Left lung (tissue), 10 donors: ENCODE data around the gene SGSH. TPM values are rescaled to one million over a fixed set of nuclear protein-coding genes. Genes with fewer than 3 reads are reported as not detected.

Experiments used
- ATAC-seq: fragments of 200-7000 bp; cut with Tn5 transposase; one replicate; pipeline ENCODE4 v1.9.1; 2020; ENCODE audit warnings: moderate library complexity
- DNase-seq, 4 donors: peaks; one replicate each; pipeline ENCODE4 v3.0.0-alpha.2; 2013 to 2020
- H3K27ac ChIP-seq, 2 donors: fragments of 200-600 bp; sonication (generic) in 1 of 2; one replicate each; pipeline versions ENCODE4 v1.5.0 to v1.8.0; 2020 to 2021
- H3K27me3 ChIP-seq, 2 donors: fragments of 200-600 bp; sonication (generic) in 1 of 2; one replicate each; pipeline versions ENCODE4 v1.5.0 to v1.8.0; 2020 to 2021
- H3K36me3 ChIP-seq, 2 donors: fragments of 200-600 bp; sonication (generic) in 1 of 2; one replicate each; pipeline versions ENCODE4 v1.5.0 to v1.8.0; 2020 to 2021
- H3K4me1 ChIP-seq, 2 donors: fragments of 200-600 bp; one replicate each; pipeline ENCODE4 v1.8.0; 2021
- H3K4me3 ChIP-seq, 2 donors: fragments of 200-600 bp; sonication (generic) in 1 of 2; one replicate each; pipeline versions ENCODE4 v1.5.0 to v1.8.0; 2020 to 2021; ENCODE audit warnings: mild to moderate bottlenecking in 1 of 2
- H3K9me3 ChIP-seq, 2 donors: fragments of 200-600 bp; sonication (generic) in 1 of 2; one replicate each; pipeline versions ENCODE4 v1.5.0 to v1.8.0; 2020 to 2021
- intact Hi-C, 2 donors: fragments of 100-400 bp; cut with DNase I; formaldehyde crosslinking; loops; one replicate each; pipeline versions ENCODE4 v1.11.2 to v1.14.2; 2022
- polyA plus RNA-seq, 6 donors: library from polyadenylated mRNA; unstranded; fragments of 120-200 nt; gene quantifications; one replicate each; pipeline ENCODE4 v1.2.1, GENCODE V29; 2013; ENCODE audit not compliant: insufficient read length in 6 of 6
- total RNA-seq, 2 donors: library from RNA; stranded (reverse); fragmentation: NEBNext Ultra II Directional; extraction: Animal tissue kit (Norgen Biotek cat#: 25700); gene quantifications; one replicate each; pipeline ENCODE4 v1.2.1, GENCODE V29; 2021
- TF ChIP-seq, protein P1 (sequence below), 2 donors: fragments of 200-600 bp; sonication (generic) in 1 of 2; IDR thresholded peaks; one replicate each; pipeline versions ENCODE4 v1.5.0 to v1.8.0; 2021; ENCODE audit warnings: antibody characterized with exemption in 2 of 2
- donor health status: DM: no; HTN: yes; CAD: no.
- donor health status: DM: no; HTN: no; CAD: no.

SGSH gene
- total and polyA plus RNA-seq, 8 donors, result 40.8 to 83.8 (median 47.1) TPM

DNA sequence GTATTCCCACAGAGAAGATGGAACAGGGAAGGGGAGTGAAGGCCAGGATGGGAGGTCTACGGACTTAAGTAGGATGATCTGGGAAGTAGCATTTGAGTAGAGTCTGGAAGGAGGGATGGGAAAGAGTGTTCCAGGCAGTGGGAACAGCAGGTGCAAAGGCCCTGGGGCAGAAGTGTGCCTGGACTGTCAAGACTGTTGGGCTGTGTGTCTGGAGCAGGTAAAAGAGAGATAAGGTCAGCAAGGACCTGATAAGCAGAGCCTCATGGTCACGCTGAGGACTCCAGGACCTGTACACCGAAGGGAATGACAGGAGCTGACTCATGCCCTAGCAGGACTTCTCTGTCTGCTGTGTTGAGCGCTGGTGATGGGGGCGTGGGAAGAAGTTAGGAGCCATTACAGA is 51.0 kb downstream of the SGSH start:
- no peak for DNase-seq
- Histone ChIP-seq H3K27ac (no peak overlapping the region), H3K9me3 (no peaks in the 10 kb centered on the region), H3K4me3 (no peak overlapping the region), H3K36me3 (no peaks in the 10 kb centered on the region), H3K4me1 (no peaks in the 10 kb centered on the region), H3K27me3 (no peaks in the 10 kb centered on the region)
- TF ChIP-seq, protein P1, sequence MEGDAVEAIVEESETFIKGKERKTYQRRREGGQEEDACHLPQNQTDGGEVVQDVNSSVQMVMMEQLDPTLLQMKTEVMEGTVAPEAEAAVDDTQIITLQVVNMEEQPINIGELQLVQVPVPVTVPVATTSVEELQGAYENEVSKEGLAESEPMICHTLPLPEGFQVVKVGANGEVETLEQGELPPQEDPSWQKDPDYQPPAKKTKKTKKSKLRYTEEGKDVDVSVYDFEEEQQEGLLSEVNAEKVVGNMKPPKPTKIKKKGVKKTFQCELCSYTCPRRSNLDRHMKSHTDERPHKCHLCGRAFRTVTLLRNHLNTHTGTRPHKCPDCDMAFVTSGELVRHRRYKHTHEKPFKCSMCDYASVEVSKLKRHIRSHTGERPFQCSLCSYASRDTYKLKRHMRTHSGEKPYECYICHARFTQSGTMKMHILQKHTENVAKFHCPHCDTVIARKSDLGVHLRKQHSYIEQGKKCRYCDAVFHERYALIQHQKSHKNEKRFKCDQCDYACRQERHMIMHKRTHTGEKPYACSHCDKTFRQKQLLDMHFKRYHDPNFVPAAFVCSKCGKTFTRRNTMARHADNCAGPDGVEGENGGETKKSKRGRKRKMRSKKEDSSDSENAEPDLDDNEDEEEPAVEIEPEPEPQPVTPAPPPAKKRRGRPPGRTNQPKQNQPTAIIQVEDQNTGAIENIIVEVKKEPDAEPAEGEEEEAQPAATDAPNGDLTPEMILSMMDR (IDR thresholded peaks at IDR 0.05), result no peak
- no peak for ATAC-seq
- intact Hi-C loops, result no loop called here

DNA sequence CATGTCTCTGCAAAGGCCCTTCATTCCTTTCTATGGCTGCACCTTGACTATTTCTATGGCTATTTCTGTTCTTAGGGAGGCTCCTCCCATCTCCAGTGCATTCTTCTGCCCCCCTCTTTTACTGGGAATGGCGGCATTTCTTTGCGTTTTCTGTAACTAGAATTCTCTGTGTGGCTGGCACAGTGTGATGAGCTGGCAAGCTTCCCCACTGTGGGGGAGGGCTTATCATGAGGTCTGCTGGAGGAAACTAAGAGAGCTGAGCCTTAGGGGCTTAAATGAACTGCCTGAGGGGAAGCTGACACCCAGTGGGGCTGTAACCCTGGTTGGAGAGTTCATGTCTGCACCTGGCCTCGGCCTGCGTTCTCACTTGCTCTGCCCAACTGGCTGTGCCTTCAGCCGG is 51.8 kb downstream of the SGSH start:
- Histone ChIP-seq H3K4me3 (no peak overlapping the region), H3K4me1 (no peaks in the 10 kb centered on the region), H3K27me3 (no peaks in the 10 kb centered on the region), H3K36me3 (no peaks in the 10 kb centered on the region), H3K9me3 (no peaks in the 10 kb centered on the region), H3K27ac (no peak overlapping the region)
- intact Hi-C loops, result no loop called here
- DNase-seq, result no peak
- TF ChIP-seq, protein P1 (IDR thresholded peaks at IDR 0.05), result no peak
- no peak for ATAC-seq

DNA sequence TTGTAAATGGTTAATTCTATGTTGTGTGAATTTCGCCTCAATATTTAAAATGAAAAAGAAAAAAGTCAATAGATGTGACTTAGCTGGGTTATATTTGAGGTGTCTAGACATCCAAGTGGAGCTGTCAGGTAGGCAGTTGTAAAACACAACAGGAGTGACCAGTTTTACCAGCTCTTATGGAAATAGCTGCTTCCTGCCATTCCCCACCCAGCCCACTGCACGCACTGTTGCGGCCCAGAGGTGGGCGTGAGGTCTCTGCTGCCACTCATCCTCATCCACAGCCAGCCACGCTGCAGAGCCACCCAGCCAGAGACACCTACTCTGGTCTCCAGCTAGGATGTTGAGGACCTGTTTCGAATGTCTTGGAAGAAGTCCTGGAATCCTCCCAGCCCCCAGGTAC is 53.7 kb downstream of the SGSH start:
- Histone ChIP-seq H3K36me3 (no peaks in the 10 kb centered on the region), H3K4me3 (no peak overlapping the region), H3K4me1 (no peaks in the 10 kb centered on the region), H3K27me3 (no peaks in the 10 kb centered on the region), H3K9me3 (no peaks in the 10 kb centered on the region), H3K27ac (no peak overlapping the region)
- peak in 1 of 4 donors; percentile 24 for DNase-seq
- TF ChIP-seq, protein P1 (IDR thresholded peaks at IDR 0.05), result no peak
- no peak for ATAC-seq
- intact Hi-C loops, result no loop called here

DNA sequence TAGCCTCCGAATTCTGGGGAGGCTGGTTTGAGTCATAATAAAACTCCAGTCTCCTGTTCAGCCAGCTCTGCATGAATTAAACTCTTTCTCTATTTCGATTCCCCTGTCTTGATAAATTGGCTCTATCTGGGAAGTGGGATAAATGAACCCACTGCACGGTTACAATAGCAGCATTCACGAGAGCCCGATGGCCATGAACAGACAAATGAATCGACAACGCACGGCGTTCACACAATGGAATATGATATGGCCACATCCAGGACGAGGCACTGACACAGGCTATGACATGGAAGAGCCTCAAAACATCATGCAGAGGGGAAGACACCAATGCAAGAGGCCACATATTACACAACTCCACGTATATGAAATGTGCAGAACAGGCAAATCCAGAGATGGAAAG is 55.9 kb downstream of the SGSH start:
- DNase-seq (no peak), ATAC-seq (no peak)
- Histone ChIP-seq H3K36me3 (no peaks in the 10 kb centered on the region), H3K4me3 (no peak overlapping the region), H3K27ac (no peak overlapping the region), H3K4me1 (no peaks in the 10 kb centered on the region), H3K9me3 (no peaks in the 10 kb centered on the region), H3K27me3 (peaks cover 0 to 6% of the 10 kb centered on the region in 2 donors)
- intact Hi-C loops, result no loop called here
- TF ChIP-seq, protein P1 (IDR thresholded peaks at IDR 0.05), result no peak

DNA sequence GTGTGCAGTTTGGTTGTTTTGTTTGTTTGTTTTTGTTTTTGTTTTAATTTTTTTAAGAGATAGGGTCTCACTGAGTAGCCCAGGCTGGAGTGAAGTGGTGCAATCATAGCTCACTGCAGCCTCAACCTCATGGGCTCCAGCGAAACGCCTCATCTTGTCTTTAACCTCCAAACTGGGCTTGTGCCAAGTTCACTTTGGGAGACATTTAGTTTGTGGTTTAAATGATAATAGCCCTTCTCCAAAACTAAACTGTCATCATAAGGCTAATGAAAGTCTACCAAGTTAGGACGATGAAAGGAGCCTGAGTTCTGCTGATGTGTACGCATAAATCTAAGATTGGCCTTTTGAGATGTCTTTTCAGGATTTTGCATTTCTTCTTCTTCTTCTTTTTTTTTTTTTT is 56.8 kb downstream of the SGSH start:
- DNase-seq, result no peak
- no peak overlapping the region for H3K4me3 ChIP-seq
- no peaks in the 10 kb centered on the region for H3K9me3 ChIP-seq
- peaks cover 0 to 6% of the 10 kb centered on the region in 2 donors for H3K27me3 ChIP-seq
- ATAC-seq, result no peak
- TF ChIP-seq, protein P1 (IDR thresholded peaks at IDR 0.05), result no peak
- H3K27ac ChIP-seq, result no peak overlapping the region
- no peaks in the 10 kb centered on the region for H3K4me1 ChIP-seq
- H3K36me3 ChIP-seq, result no peaks in the 10 kb centered on the region
- intact Hi-C loops, result no loop called here
